MG63 (cell line): ENCODE data around the gene ENG. TPM values are rescaled to one million over a fixed set of nuclear protein-coding genes. Genes with fewer than 3 reads are reported as not detected.

Source experiments
- DNase-seq: peaks from one replicate; pipeline ENCODE4 v3.0.0-alpha.2; 2020
- H3K27me3 ChIP-seq: fragments of 250-450 bp; sonication (Bioruptor Pico); 2 replicates; pipeline ENCODE4 v1.5.1; 2020; ENCODE audit warnings: mild to moderate bottlenecking, moderate library complexity
- H3K36me3 ChIP-seq: fragments of 250-450 bp; sonication (Bioruptor Pico); 2 replicates; pipeline ENCODE4 v1.5.1; 2020; ENCODE audit warnings: mild to moderate bottlenecking, moderate library complexity
- H3K4me3 ChIP-seq: fragments of 250-450 bp; sonication (Bioruptor Pico); 2 replicates; pipeline ENCODE4 v1.5.1; 2020; ENCODE audit warnings: mild to moderate bottlenecking, moderate library complexity
- H3K9me3 ChIP-seq: fragments of 250-450 bp; sonication (Bioruptor Pico); 2 replicates; pipeline ENCODE4 v1.5.1; 2020; ENCODE audit warnings: mild to moderate bottlenecking, moderate library complexity
- total RNA-seq: library from RNA; depleted of rRNA; stranded (reverse); fragments of >200 nt; shearing (Covaris generic); gene quantifications from 2 replicates; pipeline ENCODE4 v1.2.3, GENCODE V29; 2014; ENCODE audit warnings: low replicate concordance; rRNA removed

ENG gene
- total RNA-seq: 12.9 and 14.0 TPM in 2 replicates

GRCh38 chr9:127854184-127854806 is at the start of gene ENG:
Gene ENG, minus strand, starts transcription at chr9:127854658. Its CDS starts 303 bp downstream, at chr9:127854355.
- Histone ChIP-seq H3K27me3 (no peaks in the 10 kb centered on the region), H3K9me3 (peaks cover 6% of the 10 kb centered on the region; the same call in 1 of the 2 replicates), H3K4me3 (peak within 1 kb of the TSS; percentile 75), H3K36me3 (peaks cover 43% of the 10 kb centered on the region)
- DNase-seq: peak; percentile 89

GRCh38 chr9:127903557-127904475 is 49.4 kb upstream of the ENG start:
- Histone ChIP-seq H3K9me3 (no peaks in the 10 kb centered on the region), H3K4me3 (no peak overlapping the region), H3K36me3 (no peaks in the 10 kb centered on the region; the same call in 1 of the 2 replicates), H3K27me3 (no peaks in the 10 kb centered on the region)
- DNase-seq: no peak

GRCh38 chr9:127899128-127899943 is 44.9 kb upstream of the ENG start, which contains the start of gene ST6GALNAC6:
Gene ST6GALNAC6, minus strand, starts transcription at chr9:127899603. Its CDS starts 1,622 bp downstream, at chr9:127897981.
- peak within 1 kb of the TSS; percentile 91 for H3K4me3 ChIP-seq
- H3K36me3 ChIP-seq: peaks cover 36% of the 10 kb centered on the region
- no peaks in the 10 kb centered on the region for H3K27me3 ChIP-seq
- peaks cover 17% of the 10 kb centered on the region for H3K9me3 ChIP-seq
- peak; percentile 77 for DNase-seq

GRCh38 chr9:127898433-127899127 is 44.1 kb upstream of the ENG start:
- peak; percentile 56 for DNase-seq
- Histone ChIP-seq H3K4me3 (peak overlapping the region; percentile 91), H3K27me3 (no peaks in the 10 kb centered on the region), H3K9me3 (peaks cover 25% of the 10 kb centered on the region), H3K36me3 (peaks cover 43% of the 10 kb centered on the region)

GRCh38 chr9:127897193-127897692 is 42.8 kb upstream of the ENG start:
- Histone ChIP-seq H3K36me3 (peaks cover 57% of the 10 kb centered on the region), H3K27me3 (no peaks in the 10 kb centered on the region), H3K9me3 (peaks cover 37% of the 10 kb centered on the region), H3K4me3 (no peak overlapping the region)
- no peak for DNase-seq

GRCh38 chr9:127896395-127897192 is 42.1 kb upstream of the ENG start:
- Histone ChIP-seq H3K4me3 (no peak overlapping the region), H3K36me3 (peaks cover 62% of the 10 kb centered on the region), H3K27me3 (no peaks in the 10 kb centered on the region), H3K9me3 (peaks cover 37% of the 10 kb centered on the region)
- no peak for DNase-seq

- H3K27me3 ChIP-seq: no peaks in the 10 kb centered on the region
- H3K9me3 ChIP-seq: peaks cover 37% of the 10 kb centered on the region
- H3K4me3 ChIP-seq: no peak overlapping the region
- H3K36me3 ChIP-seq: peaks cover 67% of the 10 kb centered on the region
- DNase-seq: no peak
Measured at GRCh38 chr9:127895811-127896210, 41.4 kb upstream of the ENG start.

GRCh38 chr9:127893392-127893791 is 38.9 kb upstream of the ENG start:
- DNase-seq: no peak
- peaks cover 76% of the 10 kb centered on the region for H3K36me3 ChIP-seq

GRCh38 chr9:127892831-127893230 is 38.4 kb upstream of the ENG start:
- Histone ChIP-seq H3K27me3 (no peaks in the 10 kb centered on the region), H3K4me3 (no peak overlapping the region), H3K9me3 (peaks cover 37% of the 10 kb centered on the region), H3K36me3 (peaks cover 77% of the 10 kb centered on the region)
- DNase-seq: no peak

More at GRCh38 chr9:127893392-127893791, 38.9 kb upstream of the ENG start:
- no peak overlapping the region for H3K4me3 ChIP-seq
- peaks cover 37% of the 10 kb centered on the region for H3K9me3 ChIP-seq
- no peaks in the 10 kb centered on the region for H3K27me3 ChIP-seq

GRCh38 chr9:127890053-127890452 is 35.6 kb upstream of the ENG start:
- DNase-seq: no peak
- H3K4me3 ChIP-seq: no peak overlapping the region
- no peaks in the 10 kb centered on the region for H3K27me3 ChIP-seq
- peaks cover 25% of the 10 kb centered on the region for H3K9me3 ChIP-seq
- H3K36me3 ChIP-seq: peaks cover 69% of the 10 kb centered on the region

GRCh38 chr9:127887792-127888191 is 33.3 kb upstream of the ENG start:
- Histone ChIP-seq H3K36me3 (peaks cover 47% of the 10 kb centered on the region), H3K27me3 (no peaks in the 10 kb centered on the region), H3K9me3 (peaks cover 4% of the 10 kb centered on the region; the same call in 1 of the 2 replicates), H3K4me3 (no peak overlapping the region)
- no peak for DNase-seq

- Histone ChIP-seq H3K27me3 (no peaks in the 10 kb centered on the region), H3K36me3 (peaks cover 36% of the 10 kb centered on the region), H3K4me3 (no peak overlapping the region), H3K9me3 (no peaks in the 10 kb centered on the region)
- peak; percentile 42 for DNase-seq
Measured at GRCh38 chr9:127886401-127886972, 32.0 kb upstream of the ENG start.

GRCh38 chr9:127885508-127886281 is 31.2 kb upstream of the ENG start:
- H3K27me3 ChIP-seq: no peaks in the 10 kb centered on the region
- no peaks in the 10 kb centered on the region for H3K9me3 ChIP-seq
- no peak overlapping the region for H3K4me3 ChIP-seq
- no peak for DNase-seq
- H3K36me3 ChIP-seq: peaks cover 29% of the 10 kb centered on the region

GRCh38 chr9:127884976-127885490 is 30.6 kb upstream of the ENG start:
- Histone ChIP-seq H3K9me3 (no peaks in the 10 kb centered on the region), H3K36me3 (peaks cover 25% of the 10 kb centered on the region), H3K4me3 (no peak overlapping the region), H3K27me3 (no peaks in the 10 kb centered on the region)
- DNase-seq: no peak
